Kidney tubule cell (primary cell): ENCODE data around the gene SLC6A5.

ENCODE experiments used
- DNase-seq: peaks from one replicate; pipeline ENCODE4 v3.0.0-alpha.2; 2018; ENCODE audit warnings: low spot score

Gene SLC6A5

DNA sequence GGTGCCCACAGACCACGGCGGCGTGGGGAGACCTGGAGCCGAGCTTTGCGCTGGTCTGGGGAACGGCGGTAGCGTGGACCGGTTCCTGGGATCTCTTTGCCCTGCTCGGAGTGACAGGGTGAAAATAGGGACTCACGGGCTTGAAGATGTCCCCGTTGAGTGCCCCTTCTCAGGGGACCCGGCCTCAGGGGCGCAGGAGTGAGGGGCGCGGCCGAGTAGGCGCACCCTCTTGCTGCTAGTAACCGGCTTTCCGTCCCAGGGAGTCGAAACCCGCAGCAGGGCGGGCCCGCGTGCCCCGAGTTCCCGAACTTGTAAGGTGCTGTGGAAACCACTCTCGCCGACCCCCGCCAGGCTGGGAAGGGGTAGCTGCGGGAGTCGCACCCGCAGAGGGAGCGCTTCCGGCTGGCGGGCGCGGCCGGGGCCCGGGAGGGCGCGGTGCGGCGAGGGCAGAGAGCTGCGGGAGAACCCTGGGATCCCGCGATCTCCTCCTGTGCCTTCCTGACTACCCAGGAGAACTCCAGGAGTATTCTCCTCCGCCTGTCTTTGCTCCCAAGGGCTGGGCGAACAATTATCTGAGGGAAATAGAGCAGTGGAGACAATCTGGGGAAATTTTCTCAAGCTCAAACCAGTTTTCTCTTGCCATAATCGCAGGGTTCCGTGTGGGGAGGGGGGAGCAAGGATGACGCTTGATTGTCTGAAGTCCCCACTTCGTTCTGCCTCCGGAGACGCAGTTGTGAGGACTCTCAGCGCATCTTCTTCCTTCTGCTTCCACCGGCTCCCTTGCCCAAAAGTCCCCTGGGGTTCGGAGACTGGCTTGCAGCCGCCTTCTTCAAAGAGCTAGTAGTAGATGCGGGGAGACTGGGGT is 70.6 kb downstream of the SLC6A5 start:
- no peak for DNase-seq

DNA sequence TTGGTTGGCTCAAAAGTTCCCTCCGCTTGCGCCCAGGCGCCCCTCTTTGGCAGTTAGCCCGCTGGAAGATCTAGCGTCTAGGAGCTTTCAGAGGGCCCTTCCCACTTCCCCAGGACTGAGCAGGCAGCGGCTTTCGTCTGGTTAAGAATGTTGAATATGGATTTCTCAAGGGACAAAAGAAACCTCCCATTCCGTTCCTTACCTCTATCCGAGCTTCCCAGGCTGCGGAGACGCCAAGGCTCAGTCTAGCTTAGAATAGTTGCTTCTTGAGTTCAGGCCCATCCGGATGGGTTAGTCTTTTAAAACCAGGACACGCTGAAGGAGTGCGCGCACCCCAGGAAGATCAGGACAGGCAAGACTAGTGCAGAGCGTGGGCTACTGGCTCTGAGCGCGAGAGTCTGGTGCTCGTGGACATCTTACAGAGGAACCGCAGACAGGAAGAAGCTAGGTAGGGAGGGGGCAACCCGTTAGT is 71.6 kb downstream of the SLC6A5 start:
- no peak for DNase-seq

DNA sequence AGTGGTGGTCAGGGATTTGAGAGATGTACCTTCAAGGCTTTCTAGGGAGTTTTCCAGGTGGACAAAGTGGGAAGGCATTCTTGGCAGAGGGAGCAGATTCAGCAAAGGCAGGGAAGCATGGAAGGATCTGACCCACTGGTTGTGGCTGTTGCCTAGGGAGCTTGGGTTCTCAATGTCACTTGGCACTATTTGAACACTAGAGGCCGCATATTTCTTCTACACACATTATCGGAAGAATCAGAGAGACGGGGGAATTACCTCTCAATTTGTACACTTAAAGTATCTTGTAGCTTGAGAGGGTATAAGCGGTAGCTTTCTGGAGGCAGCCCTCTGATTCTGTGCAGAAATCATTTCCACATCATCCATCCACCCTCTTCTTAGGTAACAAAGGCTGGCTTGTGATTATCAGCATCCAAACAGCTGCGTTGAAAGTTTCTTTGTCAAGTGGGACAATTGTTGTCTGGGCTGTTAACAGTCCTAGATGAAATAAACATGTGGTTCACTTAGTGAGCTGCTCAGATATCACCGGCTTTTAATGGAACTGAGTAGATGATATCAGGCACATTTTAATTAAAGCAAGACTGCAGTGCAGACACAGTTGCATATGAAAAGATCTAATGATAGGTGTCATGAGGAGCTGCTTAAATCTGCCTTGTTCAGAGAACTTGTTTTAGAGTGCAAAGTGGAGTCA is 72.6 kb downstream of the SLC6A5 start:
- peak; percentile 60 for DNase-seq

DNA sequence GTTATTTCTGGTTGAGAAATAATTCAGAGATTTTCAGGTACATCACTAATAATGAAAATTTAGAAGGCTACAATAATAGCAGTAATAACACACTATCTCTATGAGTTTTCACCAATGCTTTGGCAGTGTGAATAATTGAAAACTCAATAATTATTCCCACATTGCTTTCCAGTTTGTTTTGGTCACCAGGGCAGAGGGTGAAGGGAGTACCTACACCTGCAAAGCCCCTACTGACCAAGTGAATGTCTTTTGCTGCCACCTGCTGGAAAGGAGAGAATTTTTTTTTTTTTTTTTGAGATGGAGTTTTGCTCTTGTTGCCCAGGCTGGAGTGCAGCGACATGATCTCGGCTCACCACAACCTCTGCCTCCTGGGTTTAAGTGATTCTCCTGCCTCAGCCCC is 73.2 kb downstream of the SLC6A5 start:
- peak; percentile 9 for DNase-seq

DNA sequence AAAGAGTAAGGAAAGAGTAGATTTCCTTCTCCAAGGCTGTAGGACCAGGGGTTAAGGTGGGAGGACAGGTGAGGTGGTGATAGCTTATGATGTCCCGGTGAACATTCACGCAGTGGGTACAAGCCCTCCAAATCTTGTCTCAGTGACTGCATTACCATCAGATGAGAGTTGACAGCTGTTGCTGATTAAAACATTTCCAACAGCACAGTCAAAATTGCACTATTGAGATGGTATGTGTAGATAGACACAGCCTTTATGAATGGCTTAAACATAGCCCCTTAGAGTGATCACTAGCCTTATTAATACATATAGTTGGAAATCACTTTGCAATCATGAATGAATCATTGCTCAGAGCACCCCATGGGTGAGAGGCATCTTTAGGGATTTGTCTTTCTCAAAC is 77.2 kb downstream of the SLC6A5 start:
- DNase-seq = no peak

DNA sequence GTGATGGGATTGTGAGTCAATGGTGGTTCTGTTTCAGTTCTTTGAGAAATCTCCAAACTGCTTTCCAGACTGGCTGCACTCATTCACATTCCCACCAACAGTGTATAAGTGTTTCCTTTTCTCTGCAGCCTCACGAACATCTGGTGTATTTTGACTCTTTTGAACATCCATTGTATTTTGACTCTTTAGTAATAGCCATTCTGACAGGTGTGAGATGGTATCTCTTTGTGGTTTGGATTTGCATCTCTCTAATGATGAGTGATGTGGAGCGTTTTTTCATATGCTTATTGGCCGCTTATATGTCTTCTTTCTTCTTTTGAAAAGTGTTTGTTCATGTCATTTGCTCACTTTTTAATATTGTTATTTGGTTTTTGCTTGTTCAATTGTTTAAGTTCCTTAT is 89.4 kb downstream of the SLC6A5 start:
- DNase-seq = no peak

DNA sequence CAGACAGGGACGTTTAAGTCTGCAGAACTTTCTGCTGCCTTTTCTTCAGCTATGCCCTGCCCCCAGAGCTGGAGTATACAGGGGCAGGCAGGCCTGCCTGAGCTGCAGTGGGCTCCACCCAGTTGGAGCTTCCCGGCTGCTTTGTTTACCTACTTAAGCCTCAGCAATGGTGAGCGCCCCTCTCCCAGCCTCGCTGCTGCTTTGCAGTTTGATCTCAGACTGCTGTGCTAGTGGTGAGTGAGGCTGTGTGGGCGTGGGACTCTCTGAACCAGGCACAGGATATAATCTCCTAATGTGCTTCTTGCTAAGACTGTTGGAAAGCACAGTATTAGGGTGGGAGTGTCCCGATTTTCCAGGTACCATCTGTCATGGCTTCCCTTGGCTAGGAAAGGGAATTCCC is 108.5 kb downstream of the SLC6A5 start:
- DNase-seq = no peak
